DND-41 (cell line): ENCODE data around the gene SFSWAP.

ENCODE experiments used
- ATAC-seq: fragments of 200-7000 bp; cut with Tn5 transposase; 3 replicates; pipeline ENCODE4 v1.9.1; 2021; ENCODE audit warnings: low read depth; ENCODE audit not compliant: insufficient read depth
- DNase-seq: peaks from one replicate; pipeline ENCODE4 v3.0.0-alpha.2; 2020
- H2AFZ ChIP-seq: 2 replicates; pipeline ENCODE4 v1.6.0; 2012; ENCODE audit warnings: low read depth, low read length
- H3K27ac ChIP-seq: 2 replicates; pipeline ENCODE4 v1.5.1; 2012; ENCODE audit warnings: low read length, inconsistent platforms
- H3K27me3 ChIP-seq: fragments of 200-600 bp; sonication (generic); 2 replicates; pipeline ENCODE4 v1.6.0; 2012; ENCODE audit warnings: low read length, mild to moderate bottlenecking, inconsistent platforms; ENCODE audit not compliant: insufficient read depth, poor library complexity
- H3K36me3 ChIP-seq: 2 replicates; pipeline ENCODE4 v1.5.1; 2012; ENCODE audit warnings: low read length, inconsistent platforms; ENCODE audit not compliant: insufficient read depth
- H3K4me1 ChIP-seq: 2 replicates; pipeline ENCODE4 v1.5.1; 2012; ENCODE audit warnings: mild to moderate bottlenecking, low read length; ENCODE audit not compliant: insufficient read depth
- H3K4me2 ChIP-seq: 2 replicates; pipeline ENCODE4 v1.6.0; 2012; ENCODE audit warnings: mild to moderate bottlenecking, moderate library complexity, low read length, inconsistent platforms; ENCODE audit not compliant: insufficient read depth
- H3K4me3 ChIP-seq, 2 experiments: fragments of 200-600 bp in 1 of 2; shearing (Covaris generic) in 1 of 2; 2 replicates each; pipeline ENCODE4 v1.5.1; 2012 to 2016; ENCODE audit warnings: inconsistent platforms in 2 of 2, low read length in 2 of 2, mild to moderate bottlenecking in 2 of 2, low read depth in 1 of 2, moderate library complexity in 1 of 2
- H3K79me2 ChIP-seq: 2 replicates; pipeline ENCODE4 v1.6.0; 2012; ENCODE audit warnings: low read length, inconsistent platforms; ENCODE audit not compliant: insufficient read depth
- H3K9ac ChIP-seq: 2 replicates; pipeline ENCODE4 v1.6.0; 2012; ENCODE audit warnings: low read depth, mild to moderate bottlenecking, inconsistent platforms, low read length, moderate library complexity
- H3K9me3 ChIP-seq: 2 replicates; pipeline ENCODE4 v1.5.1; 2012; ENCODE audit warnings: low read length, moderate library complexity, mild to moderate bottlenecking, inconsistent platforms; ENCODE audit not compliant: insufficient read depth, severe bottlenecking
- H4K20me1 ChIP-seq: 2 replicates; pipeline ENCODE4 v1.6.0; 2012; ENCODE audit warnings: low read length; ENCODE audit not compliant: insufficient read depth
- EZH2 ChIP-seq: IDR thresholded peaks from 3 replicates; pipeline ENCODE4 v1.6.1; 2012; ENCODE audit warnings: borderline replicate concordance, low read depth, mild to moderate bottlenecking, moderate library complexity, low read length, inconsistent platforms; ENCODE audit not compliant: severe bottlenecking
- TF ChIP-seq, protein P1 (sequence below): IDR thresholded peaks from 2 replicates; pipeline ENCODE4 v1.5.1; 2012; ENCODE audit warnings: borderline replicate concordance, low read length, moderate library complexity, mild to moderate bottlenecking; ENCODE audit not compliant: poor library complexity, severe bottlenecking; ENCODE audit errors: extremely low read depth

Gene SFSWAP

DNA sequence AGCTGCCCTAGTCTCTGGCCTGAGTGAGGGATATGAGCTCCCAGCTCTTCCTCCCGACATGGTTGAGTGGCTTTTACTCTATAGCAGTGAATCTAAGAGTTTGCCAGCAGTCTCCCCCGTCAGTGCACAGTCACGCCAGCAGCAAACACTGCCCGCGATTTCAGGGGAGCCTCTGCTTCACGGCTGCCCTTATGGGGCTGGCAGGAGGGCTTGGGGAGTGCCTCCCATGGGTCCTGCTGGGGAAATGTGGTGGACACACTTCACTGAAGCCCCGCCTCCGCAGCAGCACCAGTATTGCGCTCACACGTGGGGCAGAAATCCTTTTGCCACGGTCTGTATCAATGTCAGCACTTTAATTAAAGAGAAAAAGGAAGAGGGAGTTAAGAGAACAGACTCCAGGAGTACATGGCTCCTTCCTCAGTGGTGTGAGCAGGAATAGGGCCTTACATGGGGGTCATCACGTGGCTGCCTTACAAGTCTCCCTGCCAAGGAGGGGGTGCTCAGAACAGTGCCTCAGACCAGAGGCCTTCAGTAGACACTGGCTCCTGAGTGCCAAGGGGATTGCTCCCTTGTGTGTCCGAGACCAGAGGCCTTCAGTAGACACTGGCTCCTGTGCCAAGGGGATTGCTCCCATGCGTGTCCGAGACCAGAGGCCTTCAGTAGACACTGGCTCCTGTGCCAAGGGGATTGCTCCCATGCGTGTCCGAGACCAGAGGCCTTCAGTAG lies 55.7 kb downstream of the SFSWAP start:
- TF ChIP-seq, protein P1, sequence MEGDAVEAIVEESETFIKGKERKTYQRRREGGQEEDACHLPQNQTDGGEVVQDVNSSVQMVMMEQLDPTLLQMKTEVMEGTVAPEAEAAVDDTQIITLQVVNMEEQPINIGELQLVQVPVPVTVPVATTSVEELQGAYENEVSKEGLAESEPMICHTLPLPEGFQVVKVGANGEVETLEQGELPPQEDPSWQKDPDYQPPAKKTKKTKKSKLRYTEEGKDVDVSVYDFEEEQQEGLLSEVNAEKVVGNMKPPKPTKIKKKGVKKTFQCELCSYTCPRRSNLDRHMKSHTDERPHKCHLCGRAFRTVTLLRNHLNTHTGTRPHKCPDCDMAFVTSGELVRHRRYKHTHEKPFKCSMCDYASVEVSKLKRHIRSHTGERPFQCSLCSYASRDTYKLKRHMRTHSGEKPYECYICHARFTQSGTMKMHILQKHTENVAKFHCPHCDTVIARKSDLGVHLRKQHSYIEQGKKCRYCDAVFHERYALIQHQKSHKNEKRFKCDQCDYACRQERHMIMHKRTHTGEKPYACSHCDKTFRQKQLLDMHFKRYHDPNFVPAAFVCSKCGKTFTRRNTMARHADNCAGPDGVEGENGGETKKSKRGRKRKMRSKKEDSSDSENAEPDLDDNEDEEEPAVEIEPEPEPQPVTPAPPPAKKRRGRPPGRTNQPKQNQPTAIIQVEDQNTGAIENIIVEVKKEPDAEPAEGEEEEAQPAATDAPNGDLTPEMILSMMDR: no peak
- no peak for TF ChIP-seq EZH2
- no peak overlapping the region for H3K27ac ChIP-seq
- ATAC-seq (no peak), DNase-seq (no peak)
- no peak overlapping the region for H2AFZ ChIP-seq
- peaks cover 88% of the 10 kb centered on the region for H3K36me3 ChIP-seq
- no peaks in the 10 kb centered on the region for H3K9me3 ChIP-seq
- peaks cover 8% of the 10 kb centered on the region; the same call in 1 of the 2 replicates for H4K20me1 ChIP-seq
- H3K9ac ChIP-seq: no peak overlapping the region
- no peak overlapping the region for H3K4me3 ChIP-seq
- no peaks in the 10 kb centered on the region for H3K27me3 ChIP-seq
- H3K4me2 ChIP-seq: no peak overlapping the region
- no peaks in the 10 kb centered on the region for H3K4me1 ChIP-seq
- H3K79me2 ChIP-seq: no peaks in the 10 kb centered on the region

DNA sequence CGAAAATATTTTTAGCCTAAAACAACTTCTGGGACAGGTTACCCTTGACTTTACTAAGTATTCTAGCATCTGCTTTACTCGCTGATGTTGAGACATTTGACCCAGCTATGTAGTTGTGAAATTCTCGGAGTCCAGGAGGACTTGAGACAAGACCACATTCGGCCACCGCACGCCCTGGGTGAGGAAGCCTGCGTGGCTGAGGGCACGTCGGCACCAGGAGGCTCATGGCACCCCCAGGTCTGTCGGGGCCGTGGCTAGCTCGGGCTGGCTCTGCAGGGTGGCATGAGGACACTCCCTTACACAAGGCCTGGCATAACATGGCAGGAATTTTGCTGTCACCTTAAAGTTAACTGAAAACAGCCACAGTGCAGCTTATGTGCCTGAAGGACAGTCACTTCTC lies 59.2 kb downstream of the SFSWAP start:
- Histone ChIP-seq H3K9ac (no peak overlapping the region), H3K4me3 (no peak overlapping the region), H3K36me3 (peaks cover 94% of the 10 kb centered on the region), H3K27ac (no peak overlapping the region), H2AFZ (no peak overlapping the region), H3K4me2 (no peak overlapping the region), H3K4me1 (no peaks in the 10 kb centered on the region), H3K27me3 (no peaks in the 10 kb centered on the region), H3K9me3 (no peaks in the 10 kb centered on the region), H4K20me1 (peaks cover 13% of the 10 kb centered on the region), H3K79me2 (no peaks in the 10 kb centered on the region)
- DNase-seq: no peak
- no peak for ATAC-seq
- TF ChIP-seq, protein P1: no peak
- no peak for TF ChIP-seq EZH2

DNA sequence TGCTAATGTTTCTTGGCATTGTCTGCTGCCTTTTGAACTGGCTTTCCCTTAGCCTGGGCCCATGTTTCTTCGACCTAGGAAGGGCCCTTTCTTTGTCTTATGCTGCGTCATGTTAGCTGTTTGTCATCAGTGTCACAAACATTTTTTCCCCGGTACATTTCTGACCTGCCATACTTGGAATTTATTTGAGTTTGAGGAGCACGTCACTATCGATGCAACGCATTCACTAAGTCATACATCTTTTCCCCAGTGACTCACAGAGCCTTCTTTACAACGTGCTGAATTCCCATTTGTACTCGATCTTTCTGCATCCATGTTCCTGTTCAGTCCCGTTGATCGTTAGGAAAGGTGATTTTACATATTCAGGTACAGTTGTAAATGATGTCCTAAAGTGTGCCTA lies 61.1 kb downstream of the SFSWAP start:
- Histone ChIP-seq H3K9ac (no peak overlapping the region), H3K27ac (no peak overlapping the region), H3K4me2 (no peak overlapping the region), H3K79me2 (peaks cover 8% of the 10 kb centered on the region; the same call in 1 of the 2 replicates), H3K9me3 (no peaks in the 10 kb centered on the region), H3K4me3 (no peak overlapping the region), H3K27me3 (no peaks in the 10 kb centered on the region), H2AFZ (no peak overlapping the region), H3K36me3 (peaks cover 93% of the 10 kb centered on the region), H4K20me1 (peaks cover 17% of the 10 kb centered on the region), H3K4me1 (no peaks in the 10 kb centered on the region)
- DNase-seq: no peak
- ATAC-seq: no peak
- TF ChIP-seq, protein P1: no peak
- TF ChIP-seq EZH2: no peak
